Measurements from ENCODE around the gene HOXD4.

GRCh38 chr2:176181551-176181950 lies 30.2 kb downstream of the HOXD4 start:
- no peak for TF ChIP-seq CTCF (IDR thresholded peaks at IDR 0.05)
- no peak for TF ChIP-seq POLR2A (IDR thresholded peaks at IDR 0.05)

Data from Peyer's patch (tissue), 4 donors.